Endothelial cell of umbilical vein (primary cell): Measurements from ENCODE around the gene SDC1. TPM values are rescaled to one million over a fixed set of nuclear protein-coding genes. Genes with fewer than 3 reads are reported as not detected.

Experiments used
- BruUV-seq: library from RNA; stranded (reverse); fragments of 400-500 nt; replicated peaks from 2 replicates; lab custom pipeline; 2021; lab: Mats Ljungman, UMichigan
- CTCF ChIA-PET: fragments of 300-600, 350-600 bp; sonication (Branson Sonifier 250); formaldehyde crosslinking; loops from one replicate; lab custom pipeline; 2021; ENCODE audit warnings: antibody characterized with exemption, inconsistent platforms; lab: Charles Lee
- POLR2A ChIA-PET: fragments of 300-600, 350-600 bp; sonication (Branson Sonifier 250); formaldehyde crosslinking; loops from one replicate; lab custom pipeline; 2021; ENCODE audit warnings: antibody characterized with exemption, inconsistent platforms; lab: Charles Lee
- DNase-seq: peaks from one replicate; pipeline ENCODE4 v3.0.0-alpha.2; 2011; ENCODE audit warnings: low read depth, low spot score
- FAIRE-seq: peaks from 2 replicates; lab custom pipeline; 2011; peaks lifted over from hg19 to GRCh38; lab: Jason Lieb, UNC
- H2AFZ ChIP-seq: 2 replicates; pipeline ENCODE4 v1.6.0; 2012; ENCODE audit warnings: low read depth, low read length, control low read depth, inconsistent platforms
- H3K27ac ChIP-seq: 2 replicates; pipeline ENCODE4 v1.5.1; 2011; ENCODE audit warnings: low read depth, mild to moderate bottlenecking, control low read depth, low read length, moderate library complexity; ENCODE audit not compliant: insufficient read depth
- H3K27me3 ChIP-seq, 2 experiments: 2 replicates each; pipeline versions ENCODE4 v1.6.0 to v1.6.1; 2011; ENCODE audit warnings: low read length in 2 of 2, mixed read lengths in 1 of 2; ENCODE audit not compliant: control insufficient read depth in 2 of 2, insufficient read depth in 2 of 2
- H3K36me3 ChIP-seq, 2 experiments: 2 replicates in 1 of 2; 3 replicates in 1 of 2; pipeline ENCODE4 v1.5.1; 2011; ENCODE audit warnings: low read length in 2 of 2, mild to moderate bottlenecking in 1 of 2, moderate library complexity in 1 of 2; ENCODE audit not compliant: control insufficient read depth in 2 of 2, insufficient read depth in 2 of 2; ENCODE audit errors: extremely low read depth in 1 of 2
- H3K4me1 ChIP-seq: 3 replicates; pipeline ENCODE4 v1.5.1; 2011; ENCODE audit warnings: mild to moderate bottlenecking, low read length; ENCODE audit not compliant: control insufficient read depth, insufficient read depth; ENCODE audit errors: extremely low read depth
- H3K4me2 ChIP-seq: 2 replicates; pipeline ENCODE4 v1.6.1; 2011; ENCODE audit warnings: low read length, control low read depth, mixed read lengths; ENCODE audit not compliant: insufficient read depth
- H3K4me3 ChIP-seq, 3 experiments: fragments of 200-600 bp in 1 of 3; sonication (generic), shearing (Covaris generic) in 1 of 3; replicated peaks in 1 of 3; 2 replicates each; pipeline ENCODE4 v1.5.1; 2011 to 2016; ENCODE audit warnings: control low read depth in 3 of 3, low read length in 3 of 3, mild to moderate bottlenecking in 2 of 3, inconsistent platforms in 1 of 3, low read depth in 1 of 3, moderate library complexity in 1 of 3; ENCODE audit not compliant: insufficient read depth in 1 of 3
- H3K79me2 ChIP-seq: 2 replicates; pipeline ENCODE4 v1.6.0; 2012; ENCODE audit warnings: low read length, inconsistent platforms; ENCODE audit not compliant: control insufficient read depth, insufficient read depth
- H3K9ac ChIP-seq: replicated peaks from 2 replicates; pipeline ENCODE3; 2011; ENCODE audit warnings: low read length, control low read depth; ENCODE audit not compliant: insufficient read depth; ENCODE audit errors: extremely low read depth
- H3K9me1 ChIP-seq: replicated peaks from 3 replicates; pipeline ENCODE4 v1.6.0; 2011; ENCODE audit warnings: mild to moderate bottlenecking, low read length; ENCODE audit not compliant: control insufficient read depth, insufficient read depth; ENCODE audit errors: extremely low read depth
- H3K9me3 ChIP-seq: replicated peaks from 2 replicates; pipeline ENCODE4 v1.5.1; 2012; ENCODE audit warnings: low read length, inconsistent platforms; ENCODE audit not compliant: control insufficient read depth, insufficient read depth
- H4K20me1 ChIP-seq: replicated peaks from 2 replicates; pipeline ENCODE3; 2011; ENCODE audit warnings: mild to moderate bottlenecking, low read length; ENCODE audit not compliant: control insufficient read depth, insufficient read depth; ENCODE audit errors: extremely low read depth
- EZH2 ChIP-seq: IDR thresholded peaks from 2 replicates; pipeline ENCODE4 v1.6.1; 2012; ENCODE audit warnings: borderline replicate concordance, low read depth, mild to moderate bottlenecking, moderate library complexity, low read length, inconsistent platforms; ENCODE audit not compliant: severe bottlenecking
- FOS ChIP-seq: IDR thresholded peaks from 2 replicates; pipeline ENCODE4 v1.6.1; 2011; ENCODE audit warnings: mild to moderate bottlenecking, low read length, moderate library complexity, borderline replicate concordance; ENCODE audit not compliant: insufficient read depth
- GATA2 ChIP-seq: IDR thresholded peaks from 2 replicates; pipeline ENCODE4 v1.7.0; 2011; ENCODE audit warnings: low read depth, mild to moderate bottlenecking, moderate library complexity, mixed read lengths, low read length; ENCODE audit not compliant: insufficient read length, insufficient read depth
- JUN ChIP-seq: IDR thresholded peaks from 2 replicates; pipeline ENCODE4 v1.6.1; 2011; ENCODE audit warnings: borderline replicate concordance, low read depth; ENCODE audit not compliant: insufficient read length, insufficient read depth
- MYC ChIP-seq: IDR thresholded peaks from one replicate; pipeline ENCODE4 v1.6.1; 2011; ENCODE audit warnings: mild to moderate bottlenecking, low read depth, low read length
- POLR2A ChIP-seq: IDR thresholded peaks from 2 replicates; pipeline ENCODE4 v1.6.1; 2012; ENCODE audit warnings: low read depth, mild to moderate bottlenecking, control low read depth, low read length
- POLR2AphosphoS5 ChIP-seq: IDR thresholded peaks from 2 replicates; pipeline ENCODE4 v1.6.1; 2012; ENCODE audit warnings: low read depth, mild to moderate bottlenecking, control low read depth, low read length, moderate library complexity; ENCODE audit not compliant: insufficient read depth
- dilution Hi-C: fragments of 300-500 bp; cut with MboI; formaldehyde crosslinking; loops from one replicate; pipeline ENCODE4 v1.15.0; 2019; ENCODE audit warnings: low sequenced_read_pairs; ENCODE audit not compliant: extremely low pct_ligation_motif_present
- intact Hi-C: fragments of 100-400 bp; cut with micrococcal nuclease; formaldehyde crosslinking; loops from one replicate; pipeline ENCODE4 v1.10.0; 2022
- polyA plus RNA-seq, 4 experiments: library from polyadenylated mRNA; depleted of rRNA in 3 of 4; stranded (reverse) in 3 of 4; unstranded in 1 of 4; fragments of >200 nt; gene quantifications; 2 replicates each; pipeline versions ENCODE4 v1.2.1 to v1.2.3, GENCODE V29; 2011 to 2012; ENCODE audit warnings: missing spikeins in 1 of 4
- total RNA-seq: library from RNA; stranded (reverse); gene quantifications from 2 replicates; pipeline ENCODE4 v1.2.3, GENCODE V29; 2021
- TF ChIP-seq, protein P1 (sequence below): IDR thresholded peaks from 2 replicates; pipeline ENCODE4 v1.6.1; 2011; ENCODE audit not compliant: insufficient read depth, insufficient read length
- TF ChIP-seq, protein P2 (sequence below), 2 donors: IDR thresholded peaks; 1 replicate in 1 of 2; 2 replicates in 1 of 2; pipeline ENCODE4 v1.5.1; 2011; ENCODE audit warnings: low read length in 2 of 2, mild to moderate bottlenecking in 2 of 2, moderate library complexity in 2 of 2, control low read depth in 1 of 2, inconsistent platforms in 1 of 2, low read depth in 1 of 2; ENCODE audit not compliant: insufficient read depth in 1 of 2; ENCODE audit errors: extremely low read depth in 1 of 2

The SDC1 gene
- total and polyA plus RNA-seq, 2 donors (not counting 3 experiments of a cell fraction or from before 2014, with no cell fraction given) = 3.2 to 4.0 TPM

GRCh38 chr2:20186855-20187187 is 38.1 kb downstream of the SDC1 start:
- Histone ChIP-seq H3K9me3 (no peaks in the 10 kb centered on the region), H3K79me2 (no peaks in the 10 kb centered on the region), H3K4me1 (no peaks in the 10 kb centered on the region), H3K9ac (no peak overlapping the region), H2AFZ (no peak overlapping the region), H3K4me2 (no peak overlapping the region), H3K9me1 (no peaks in the 10 kb centered on the region), H3K4me3 (no peak overlapping the region), H3K27me3 (no peaks in the 10 kb centered on the region), H3K27ac (no peak overlapping the region), H3K36me3 (no peaks in the 10 kb centered on the region), H4K20me1 (no peaks in the 10 kb centered on the region)
- dilution Hi-C loops = no loop called here
- intact Hi-C loops = no loop called here
- no peak for TF ChIP-seq GATA2
- no peak for TF ChIP-seq EZH2
- no peak for TF ChIP-seq FOS
- TF ChIP-seq POLR2AphosphoS5 = no peak
- no peak for TF ChIP-seq MYC
- TF ChIP-seq, protein P1, sequence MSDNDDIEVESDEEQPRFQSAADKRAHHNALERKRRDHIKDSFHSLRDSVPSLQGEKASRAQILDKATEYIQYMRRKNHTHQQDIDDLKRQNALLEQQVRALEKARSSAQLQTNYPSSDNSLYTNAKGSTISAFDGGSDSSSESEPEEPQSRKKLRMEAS = no peak
- TF ChIP-seq JUN = no peak
- TF ChIP-seq, protein P2, sequence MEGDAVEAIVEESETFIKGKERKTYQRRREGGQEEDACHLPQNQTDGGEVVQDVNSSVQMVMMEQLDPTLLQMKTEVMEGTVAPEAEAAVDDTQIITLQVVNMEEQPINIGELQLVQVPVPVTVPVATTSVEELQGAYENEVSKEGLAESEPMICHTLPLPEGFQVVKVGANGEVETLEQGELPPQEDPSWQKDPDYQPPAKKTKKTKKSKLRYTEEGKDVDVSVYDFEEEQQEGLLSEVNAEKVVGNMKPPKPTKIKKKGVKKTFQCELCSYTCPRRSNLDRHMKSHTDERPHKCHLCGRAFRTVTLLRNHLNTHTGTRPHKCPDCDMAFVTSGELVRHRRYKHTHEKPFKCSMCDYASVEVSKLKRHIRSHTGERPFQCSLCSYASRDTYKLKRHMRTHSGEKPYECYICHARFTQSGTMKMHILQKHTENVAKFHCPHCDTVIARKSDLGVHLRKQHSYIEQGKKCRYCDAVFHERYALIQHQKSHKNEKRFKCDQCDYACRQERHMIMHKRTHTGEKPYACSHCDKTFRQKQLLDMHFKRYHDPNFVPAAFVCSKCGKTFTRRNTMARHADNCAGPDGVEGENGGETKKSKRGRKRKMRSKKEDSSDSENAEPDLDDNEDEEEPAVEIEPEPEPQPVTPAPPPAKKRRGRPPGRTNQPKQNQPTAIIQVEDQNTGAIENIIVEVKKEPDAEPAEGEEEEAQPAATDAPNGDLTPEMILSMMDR (IDR thresholded peaks at IDR 0.05; ENCODE audit: extremely low read depth in 1 of 2, insufficient read depth in 1 of 2, low read depth in 1 of 2, low read length in 2 of 2) = no peak
- TF ChIP-seq POLR2A = no peak
- POLR2A ChIA-PET = no interaction called here
- BruUV-seq = no TSS peak
- FAIRE-seq (no peak), DNase-seq (no peak)
- CTCF ChIA-PET = interaction anchor here (1.4 kb wide), 1 partner anchor 51 kb away, joined by 3 read pairs; no protein-coding TSS in a partner anchor
